SK-N-SH (cell line): ENCODE results near the gene BIRC6. TPM values are rescaled to one million over a fixed set of nuclear protein-coding genes. Genes with fewer than 3 reads are reported as not detected.

Experiments used
- CTCF ChIA-PET: fragments of 300-600, 350-600 bp; formaldehyde crosslinking; extraction: SDS; loops from one replicate; lab custom pipeline; 2021; lab: Yijun Ruan, JAX
- POLR2A ChIA-PET: fragments of 350-600 bp; sonication (Branson Sonifier 250); formaldehyde crosslinking; extraction: SDS; loops from one replicate; lab custom pipeline; 2020; ENCODE audit warnings: antibody characterized with exemption, inconsistent platforms; lab: Yijun Ruan, JAX
- DNase-seq: peaks from one replicate; pipeline ENCODE4 v3.0.0; 2012
- H2AFZ ChIP-seq: fragments of 200-600 bp; sonication (generic); 2 replicates; pipeline ENCODE4 v1.8.1; 2016; ENCODE audit warnings: antibody characterized with exemption, mild to moderate bottlenecking, low read depth
- H3F3A ChIP-seq: fragments of 200-600 bp; sonication (generic); replicated peaks from 2 replicates; pipeline ENCODE3; 2016; ENCODE audit warnings: antibody characterized with exemption, mild to moderate bottlenecking; ENCODE audit not compliant: insufficient read depth
- H3K27ac ChIP-seq, 2 experiments: fragments of 200-500 bp in 1 of 2; fragments of 200-600 bp in 1 of 2; sonication (Bioruptor generic) in 1 of 2; sonication (generic), shearing (Covaris generic) in 1 of 2; 2 replicates each; pipeline versions ENCODE4 v1.5.1 to v1.6.1; 2014 to 2016; ENCODE audit warnings: low read depth in 2 of 2, inconsistent platforms in 1 of 2, low read length in 1 of 2, mild to moderate bottlenecking in 1 of 2, mixed read lengths in 1 of 2
- H3K27me3 ChIP-seq: fragments of 200-600 bp; sonication (generic), shearing (Covaris generic); 2 replicates; pipeline ENCODE4 v1.6.1; 2016; ENCODE audit warnings: mixed run types; ENCODE audit not compliant: insufficient read depth
- H3K36me3 ChIP-seq, 2 experiments: fragments of 200-500 bp in 1 of 2; fragments of 200-600 bp in 1 of 2; sonication (Bioruptor generic) in 1 of 2; sonication (generic) in 1 of 2; replicated peaks in 1 of 2; 2 replicates each; pipeline versions ENCODE3 to v1.5.1; 2014 to 2016; ENCODE audit warnings: low read length in 1 of 2, mild to moderate bottlenecking in 1 of 2; ENCODE audit not compliant: insufficient read depth in 2 of 2, control insufficient read depth in 1 of 2
- H3K4me1 ChIP-seq, 2 experiments: fragments of 200-500 bp in 1 of 2; fragments of 200-600 bp in 1 of 2; sonication (Bioruptor generic) in 1 of 2; sonication (generic), shearing (Covaris generic) in 1 of 2; 2 replicates each; pipeline versions ENCODE4 v1.5.1 to v1.6.1; 2014 to 2016; ENCODE audit warnings: low read depth in 1 of 2, low read length in 1 of 2, mixed run types in 1 of 2; ENCODE audit not compliant: insufficient read depth in 2 of 2, control insufficient read depth in 1 of 2
- H3K4me2 ChIP-seq: fragments of 200-600 bp; sonication (generic), shearing (Covaris generic); 2 replicates; pipeline ENCODE4 v1.6.1; 2017; ENCODE audit warnings: mixed run types
- H3K4me3 ChIP-seq, 2 experiments: fragments of 200-500 bp in 1 of 2; fragments of 200-600 bp in 1 of 2; sonication (Bioruptor generic) in 1 of 2; sonication (generic), shearing (Covaris generic) in 1 of 2; 2 replicates each; pipeline versions ENCODE4 v1.5.1 to v1.8.1; 2014 to 2016; ENCODE audit warnings: low read depth in 2 of 2, inconsistent platforms in 1 of 2, low read length in 1 of 2, mild to moderate bottlenecking in 1 of 2, mixed read lengths in 1 of 2, moderate library complexity in 1 of 2
- H3K79me2 ChIP-seq: fragments of 200-600 bp; sonication (generic); 2 replicates; pipeline ENCODE4 v1.8.1; 2017; ENCODE audit warnings: mild to moderate bottlenecking; ENCODE audit not compliant: insufficient read depth
- H3K9ac ChIP-seq: fragments of 200-600 bp; sonication (generic); 2 replicates; pipeline ENCODE4 v1.6.1; 2017; ENCODE audit warnings: mixed run types
- H3K9me2 ChIP-seq: fragments of 200-600 bp; sonication (generic); 2 replicates; pipeline ENCODE4 v1.6.1; 2017; ENCODE audit warnings: mixed run types
- H3K9me3 ChIP-seq: fragments of 200-600 bp; sonication (generic); 2 replicates; pipeline ENCODE4 v1.6.1; 2017; ENCODE audit warnings: mixed run types, mild to moderate bottlenecking, moderate library complexity
- H4K20me1 ChIP-seq: fragments of 200-600 bp; sonication (generic); 2 replicates; pipeline ENCODE4 v1.6.1; 2017; ENCODE audit warnings: mild to moderate bottlenecking, mixed run types; ENCODE audit not compliant: insufficient read depth
- CHD2 ChIP-seq: fragments of 150-350 bp; IDR thresholded peaks from 2 replicates; pipeline ENCODE4 v1.6.1; 2018; ENCODE audit warnings: low read length; ENCODE audit not compliant: partially characterized antibody
- CTCF ChIP-seq: fragments of 200-600 bp; sonication (generic); IDR thresholded peaks from 2 replicates; pipeline ENCODE4 v1.6.1; 2017; ENCODE audit warnings: antibody characterized with exemption, mild to moderate bottlenecking, moderate library complexity
- GABPA ChIP-seq: IDR thresholded peaks from 2 replicates; pipeline ENCODE4 v1.4.0; 2012; ENCODE audit warnings: low read depth, mild to moderate bottlenecking
- MXI1 ChIP-seq: IDR thresholded peaks from 2 replicates; pipeline ENCODE4 v1.6.1; 2012; ENCODE audit warnings: mild to moderate bottlenecking, low read depth, low read length, improper control_type of control experiment
- NFIC ChIP-seq: IDR thresholded peaks from 2 replicates; pipeline ENCODE4 v1.4.0; 2012; ENCODE audit warnings: borderline replicate concordance
- REST ChIP-seq: IDR thresholded peaks from 2 replicates; pipeline ENCODE4 v1.6.1; 2012; ENCODE audit warnings: mild to moderate bottlenecking, low read depth, low read length, moderate library complexity
- USF1 ChIP-seq: IDR thresholded peaks from 2 replicates; pipeline ENCODE4 v1.4.0; 2012; ENCODE audit warnings: low read depth, borderline replicate concordance
- ZBTB33 ChIP-seq: IDR thresholded peaks from 2 replicates; pipeline ENCODE4 v1.4.0; 2012; ENCODE audit warnings: low read depth, borderline replicate concordance
- WGBS: methylation state at CpG from one replicate; pipeline ENCODE4 v1.1.6; 2017; ENCODE audit warnings: low lambda C conversion rate; 5-methylcytosine and 5-hydroxymethylcytosine counted together
- polyA plus RNA-seq, 3 experiments: library from polyadenylated mRNA; depleted of rRNA; stranded (reverse); fragments of >200 nt; gene quantifications; 2 replicates each; pipeline ENCODE4 v1.2.3, GENCODE V29; 2012

The BIRC6 gene
- polyA plus RNA-seq, 1 of the 3 experiments (the other 2 are of a cell fraction), result 28.9 TPM

- no peak overlapping the region for H3K9ac ChIP-seq
- no peaks in the 10 kb centered on the region for H3F3A ChIP-seq
- no peak for DNase-seq
- no peak overlapping the region for H3K4me3 ChIP-seq
- H3K27ac ChIP-seq, result no peak overlapping the region
- no peaks in the 10 kb centered on the region for H3K27me3 ChIP-seq
- peaks cover 9% of the 10 kb centered on the region; the same call in 1 of the 2 replicates for H3K79me2 ChIP-seq
- H3K4me2 ChIP-seq, result no peak overlapping the region
- no peaks in the 10 kb centered on the region for H3K9me2 ChIP-seq
- WGBS, result 98% methylated on average over 1 of the region's 1 CpG
- TF ChIP-seq REST (no peak), ZBTB33 (no peak), GABPA (no peak), MXI1 (no peak), USF1 (no peak), CTCF (no peak), NFIC (no peak), CHD2 (no peak)
- no peaks in the 10 kb centered on the region for H3K4me1 ChIP-seq
- CTCF ChIA-PET, result interaction anchor here (0.9 to 1.3 kb wide), 3 partner anchors 14 to 64 kb away, joined by 3 to 4 read pairs (median 3); no protein-coding TSS in a partner anchor
- H3K9me3 ChIP-seq, result no peaks in the 10 kb centered on the region
- POLR2A ChIA-PET, result no interaction called here
- no peaks in the 10 kb centered on the region for H4K20me1 ChIP-seq
- peaks cover 51 to 54% of the 10 kb centered on the region in 2 experiments for H3K36me3 ChIP-seq
- H2AFZ ChIP-seq, result no peak overlapping the region
Measured at GRCh38 chr2:32532961-32533360, 176.1 kb downstream of the BIRC6 start.
